K562 (cell line): ENCODE measurements around the gene DTX4. TPM values are rescaled to one million over a fixed set of nuclear protein-coding genes. Genes with fewer than 3 reads are reported as not detected.

Experiments used
- ATAC-seq: fragments of 200-7000 bp; cut with Tn5 transposase; 3 replicates; pipeline ENCODE4 v1.9.1; 2020; ENCODE audit warnings: moderate library complexity
- BruUV-seq: library from RNA; stranded (reverse); fragments of 400-500 nt; replicated peaks from 2 replicates; lab custom pipeline; 2021; lab: Mats Ljungman, UMichigan
- CTCF ChIA-PET: fragments of 300-600 bp; formaldehyde crosslinking; extraction: SDS; loops from one replicate; lab custom pipeline; 2021; ENCODE audit warnings: low intra/inter-chr PET ratio; lab: Yijun Ruan, JAX
- POLR2A ChIA-PET: fragments of 300-600, 350-650 bp; sonication (Branson Sonifier 250); formaldehyde crosslinking; extraction: SDS; loops from one replicate; lab custom pipeline; 2021; ENCODE audit warnings: antibody characterized with exemption, inconsistent platforms; lab: Yijun Ruan, JAX
- DNase-seq, 4 experiments: peaks; one replicate each; pipeline versions ENCODE4 v3.0.0 to v3.0.0-alpha.2; 2011 to 2018; ENCODE audit warnings: low spot score in 3 of 4, mixed read lengths in 3 of 4; ENCODE audit errors: extremely low read depth in 1 of 4
- FAIRE-seq: peaks from 2 replicates; lab custom pipeline; 2011; peaks lifted over from hg19 to GRCh38; lab: Jason Lieb, UNC
- H2AFZ ChIP-seq: 2 replicates; pipeline ENCODE4 v1.6.0; 2011; ENCODE audit warnings: low read depth, low read length, control low read depth, inconsistent platforms
- H3K27ac ChIP-seq: fragments of 200-600 bp; 3 replicates; pipeline ENCODE4 v1.8.0; 2011; ENCODE audit warnings: low read depth, mild to moderate bottlenecking, control low read depth, inconsistent platforms, low read length, moderate library complexity, mixed read lengths; ENCODE audit errors: extremely low read depth
- H3K27me3 ChIP-seq, 2 experiments: fragments of 300-600 bp in 1 of 2; 2 replicates in 1 of 2; 3 replicates in 1 of 2; pipeline versions ENCODE4 v1.6.0 to v1.8.0; 2011; ENCODE audit warnings: inconsistent platforms in 2 of 2, low read length in 2 of 2, mild to moderate bottlenecking in 1 of 2, mixed read lengths in 1 of 2, moderate library complexity in 1 of 2; ENCODE audit not compliant: control insufficient read depth in 2 of 2, insufficient read depth in 2 of 2
- H3K36me3 ChIP-seq: fragments of 300-600 bp; 3 replicates; pipeline ENCODE4 v1.8.0; 2011; ENCODE audit warnings: mild to moderate bottlenecking, low read length, inconsistent platforms; ENCODE audit not compliant: control insufficient read depth, insufficient read depth
- H3K4me1 ChIP-seq, 2 experiments: fragments of 200-600 bp in 1 of 2; replicated peaks in 1 of 2; 2 replicates in 1 of 2; 3 replicates in 1 of 2; pipeline versions ENCODE4 v1.5.1 to v1.8.0; 2011; ENCODE audit warnings: inconsistent platforms in 2 of 2, low read length in 2 of 2, mild to moderate bottlenecking in 1 of 2, mixed read lengths in 1 of 2, moderate library complexity in 1 of 2; ENCODE audit not compliant: control insufficient read depth in 2 of 2, insufficient read depth in 2 of 2
- H3K4me2 ChIP-seq: 2 replicates; pipeline ENCODE4 v1.6.1; 2011; ENCODE audit warnings: low read length, control low read depth, inconsistent platforms, mixed read lengths; ENCODE audit not compliant: insufficient read depth
- H3K4me3 ChIP-seq: fragments of 200-600 bp; sonication (generic), shearing (Covaris generic); 2 replicates; pipeline ENCODE4 v1.5.1; 2016; ENCODE audit warnings: control low read depth, inconsistent platforms
- H3K79me2 ChIP-seq: fragments of 200-600 bp; 3 replicates; pipeline ENCODE4 v1.8.0; 2011; ENCODE audit warnings: low read length, inconsistent platforms; ENCODE audit not compliant: control insufficient read depth, insufficient read depth
- H3K9ac ChIP-seq, 2 experiments: 2 replicates each; pipeline versions ENCODE4 v1.6.0 to v1.6.1; 2011; ENCODE audit warnings: low read depth in 2 of 2, low read length in 2 of 2, control low read depth in 1 of 2, inconsistent platforms in 1 of 2, mild to moderate bottlenecking in 1 of 2, mixed read lengths in 1 of 2; ENCODE audit not compliant: insufficient read depth in 1 of 2
- H3K9me1 ChIP-seq: one replicate; pipeline ENCODE4 v1.6.0; 2011; ENCODE audit warnings: inconsistent platforms, mild to moderate bottlenecking, low read length, moderate library complexity; ENCODE audit not compliant: control insufficient read depth, insufficient read depth
- H3K9me3 ChIP-seq: replicated peaks from 2 replicates; pipeline ENCODE4 v1.5.1; 2011; ENCODE audit warnings: low read depth, low read length, inconsistent platforms; ENCODE audit not compliant: control insufficient read depth, insufficient read depth
- H4K20me1 ChIP-seq: replicated peaks from 2 replicates; pipeline ENCODE4 v1.6.1; 2011; ENCODE audit warnings: low read length, inconsistent platforms, mixed read lengths; ENCODE audit not compliant: control insufficient read depth, insufficient read depth
- BCLAF1 ChIP-seq, 2 experiments: fragments of 450-650 bp in 1 of 2; IDR thresholded peaks; 2 replicates each; pipeline ENCODE4 v1.6.1; 2011 to 2017; ENCODE audit warnings: low read depth in 2 of 2, antibody characterized with exemption in 1 of 2, borderline replicate concordance in 1 of 2, low read length in 1 of 2, mild to moderate bottlenecking in 1 of 2, mixed read lengths in 1 of 2; ENCODE audit not compliant: control insufficient read depth in 1 of 2
- CBX8 ChIP-seq: fragments of 200-600 bp; sonication (generic); IDR thresholded peaks from 2 replicates; pipeline ENCODE4 v1.6.1; 2012; ENCODE audit warnings: borderline replicate concordance, mixed run types, low read depth, mild to moderate bottlenecking, moderate library complexity, mixed read lengths, low read length, control low read depth, inconsistent platforms; ENCODE audit not compliant: poor library complexity, severe bottlenecking; ENCODE audit errors: extremely low read depth
- PHF8 ChIP-seq: fragments of 200-600 bp; sonication (generic); IDR thresholded peaks from 2 replicates; pipeline ENCODE4 v1.6.1; 2012; ENCODE audit warnings: mixed run types, mild to moderate bottlenecking, inconsistent platforms, low read length, moderate library complexity, borderline replicate concordance
- POLR3A ChIP-seq: IDR thresholded peaks from 2 replicates; pipeline ENCODE4 v1.6.1; 2011; ENCODE audit warnings: borderline replicate concordance, mild to moderate bottlenecking, moderate library complexity; ENCODE audit not compliant: insufficient read length, insufficient read depth; ENCODE audit errors: extremely low read depth
- PREB ChIP-seq: sonication (generic); formaldehyde crosslinking; IDR thresholded peaks from 2 replicates; pipeline ENCODE4 v1.8.1; 2023; ENCODE audit warnings: mild to moderate bottlenecking, missing genetic modification reagents
- RBM14 ChIP-seq: fragments of 200-400 bp; formaldehyde crosslinking; IDR thresholded peaks from 2 replicates; pipeline ENCODE4 v1.6.1; 2018; ENCODE audit warnings: low read depth, mild to moderate bottlenecking, low read length, moderate library complexity, borderline replicate concordance; ENCODE audit not compliant: insufficient read depth
- RNF219 ChIP-seq: fragments of 250-450 bp; sonication (Bioruptor Pico); IDR thresholded peaks from 2 replicates; pipeline ENCODE4 v1.5.0; 2022; ENCODE audit warnings: mild to moderate bottlenecking
- TEAD4 ChIP-seq, 2 experiments: sonication (generic) in 1 of 2; formaldehyde crosslinking in 1 of 2; IDR thresholded peaks; 2 replicates each; pipeline versions ENCODE4 v1.6.1 to v1.8.0; 2012 to 2022; ENCODE audit warnings: borderline replicate concordance in 1 of 2, inconsistent platforms in 1 of 2, low read length in 1 of 2, mild to moderate bottlenecking in 1 of 2, missing genetic modification reagents in 1 of 2
- VEZF1 ChIP-seq: fragments of 200-800 bp; sonication (Bioruptor generic); IDR thresholded peaks from 2 replicates; pipeline ENCODE4 v1.6.1; 2017; ENCODE audit warnings: missing genetic modification characterization, missing compliant biosample characterization
- WGBS: fragments of 100-300 bp; shearing (Covaris generic); methylation state at CpG from one replicate; pipeline ENCODE4 v1.1.6; 2016; ENCODE audit warnings: low coverage, mixed read lengths; ENCODE audit not compliant: insufficient coverage; ENCODE audit errors: missing lambda C conversion rate; 5-methylcytosine and 5-hydroxymethylcytosine counted together
- in situ Hi-C: fragments of 300-500 bp; cut with MboI; formaldehyde crosslinking; loops from 4 replicates; pipeline ENCODE4 v1.15.0; 2018; ENCODE audit warnings: inconsistent platforms, mixed read lengths
- intact Hi-C: fragments of 100-400 bp; cut with micrococcal nuclease; formaldehyde crosslinking; loops from 2 replicates; pipeline ENCODE4 v1.14.2; 2022
- polyA plus RNA-seq, 8 experiments: library from polyadenylated mRNA; depleted of rRNA in 4 of 8; stranded (reverse) in 5 of 8; unstranded in 3 of 8; fragments of >200 nt; fragmentation: Nextera tagmentation in 2 of 8; fragmentation: Illumina TruSeq in 1 of 8; extraction: Ambion mirVana in 2 of 8; extraction: Trizol in 1 of 8; gene quantifications; 2 replicates each; pipeline versions ENCODE4 v1.2.1 to v1.2.3, GENCODE V29; 2011 to 2014; ENCODE audit warnings: inconsistent platforms in 1 of 8, missing spikeins in 1 of 8
- total RNA-seq, 7 experiments: library from RNA; depleted of rRNA in 6 of 7; stranded (reverse); fragments of >200 nt in 6 of 7; fragmentation: Illumina TruSeq in 2 of 7; extraction: Trizol in 2 of 7; gene quantifications; 2 replicates each; pipeline versions ENCODE4 v1.2.1 to v1.2.3, GENCODE V29; 2011 to 2021; ENCODE audit warnings: low replicate concordance in 1 of 7

Gene DTX4
- total and polyA plus RNA-seq, 9 of the 15 experiments (the other 6 are each of a cell fraction or from before 2014, with no cell fraction given), result 0.03 to 0.47 (median 0.04) TPM; not detected in 4

- Histone ChIP-seq H2AFZ (no peak overlapping the region), H3K9me3 (no peaks in the 10 kb centered on the region), H3K27ac (no peak overlapping the region), H3K79me2 (no peaks in the 10 kb centered on the region), H3K4me3 (no peak overlapping the region), H3K4me2 (no peak overlapping the region), H3K9me1 (no peaks in the 10 kb centered on the region), H3K36me3 (no peaks in the 10 kb centered on the region), H4K20me1 (no peaks in the 10 kb centered on the region), H3K4me1 (no peaks in the 10 kb centered on the region), H3K27me3 (peaks cover 4 to 38% of the 10 kb centered on the region in 2 experiments; a peak in 4 of 5 replicates), H3K9ac (no peak overlapping the region)
- DNase-seq (no peak), ATAC-seq (no peak), FAIRE-seq (no peak)
- in situ Hi-C loops (loop anchor here (25.0 kb wide), 1 partner anchor 495 kb away; no protein-coding TSS in a partner anchor), intact Hi-C loops (no loop called here)
- BruUV-seq, result no TSS peak
- ChIA-PET CTCF (no interaction called here), POLR2A (interaction anchor here (0.6 to 1.0 kb wide), 3 partner anchors 12 to 241 kb away, joined by 3 read pairs; no protein-coding TSS in a partner anchor)
- WGBS, result 0% methylated on average over 4 of the region's 4 CpGs
- TF ChIP-seq RBM14, result no peak
- TF ChIP-seq VEZF1 (CRISPR knock-in tag), result no peak
- no peak for TF ChIP-seq BCLAF1 (IDR thresholded peaks at IDR 0.05; ENCODE audit: borderline replicate concordance in 1 of 2, control insufficient read depth in 1 of 2, low read depth in 2 of 2, low read length in 1 of 2)
- no peak for TF ChIP-seq CBX8
- no peak for TF ChIP-seq PREB
- no peak for TF ChIP-seq TEAD4 (IDR thresholded peaks at IDR 0.05; ENCODE audit: low read length)
- TF ChIP-seq TEAD4 (CRISPR knock-in tag; IDR thresholded peaks at IDR 0.05; ENCODE audit: borderline replicate concordance), result no peak
- TF ChIP-seq POLR3A, result no peak
- no peak for TF ChIP-seq RNF219 (CRISPR knock-in tag)
- TF ChIP-seq PHF8, result no peak
Measured at GRCh38 chr11:59192446-59193020, 20.6 kb downstream of the DTX4 start.
